Embryonic facial prominence (tissue), 1 donor: ENCODE measurements around the gene PPM1H.
A peak's percentile ranks its signal among the peaks of the same experiment; 100 is the strongest.
"Not testable (repeated sequence)": the region's sequence is repeated elsewhere in the genome, so short reads cannot be mapped to it uniquely, and the experiment has no call there.

ENCODE experiments used
- DNase-seq: peaks from one replicate; pipeline ENCODE4 v3.0.0-alpha.2; 2016; ENCODE audit errors: extremely low spot score

The PPM1H gene

GRCh38 chr12:62908674-62909073, 26.3 kb downstream of the PPM1H start:
- DNase-seq = no peak

DNA sequence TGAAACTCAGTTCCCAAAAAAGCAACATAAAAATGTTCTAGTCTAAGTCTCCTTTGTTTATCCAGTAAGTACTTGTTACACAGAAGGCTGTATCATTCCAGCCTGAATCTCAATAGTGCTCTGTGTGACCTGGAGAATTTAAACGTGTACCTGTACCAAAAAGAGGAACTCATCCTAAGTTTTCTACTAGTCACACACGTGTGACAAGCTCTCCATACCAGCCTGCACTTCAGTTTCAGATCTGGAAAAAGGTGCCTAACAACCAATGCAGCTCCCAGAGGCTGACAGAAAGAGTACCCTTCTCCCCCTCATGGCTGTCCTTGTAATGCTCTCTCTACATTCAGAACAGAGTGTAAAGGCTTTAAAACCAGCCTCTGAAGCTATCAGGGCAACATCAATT, 27.4 kb downstream of the PPM1H start:
- no peak for DNase-seq

DNA sequence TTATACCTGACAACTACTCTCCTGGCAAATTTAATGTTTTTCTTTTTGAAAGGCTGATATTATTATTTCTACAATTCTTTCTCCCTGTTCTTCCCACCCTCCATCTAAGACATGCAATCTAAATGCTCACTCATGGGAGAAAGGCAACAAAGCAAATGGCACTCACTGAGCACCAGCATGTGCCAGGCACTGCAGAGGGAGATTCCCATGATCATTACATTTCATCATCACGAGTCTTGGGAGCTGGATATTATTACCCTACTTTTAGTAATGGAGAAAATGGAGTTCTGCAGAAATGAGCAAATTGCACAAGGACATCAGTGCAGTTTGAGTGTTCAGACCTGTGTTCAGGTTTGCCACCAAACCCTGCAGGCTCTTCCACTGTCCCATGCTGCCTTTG, 27.9 kb downstream of the PPM1H start:
- DNase-seq = no peak

DNA sequence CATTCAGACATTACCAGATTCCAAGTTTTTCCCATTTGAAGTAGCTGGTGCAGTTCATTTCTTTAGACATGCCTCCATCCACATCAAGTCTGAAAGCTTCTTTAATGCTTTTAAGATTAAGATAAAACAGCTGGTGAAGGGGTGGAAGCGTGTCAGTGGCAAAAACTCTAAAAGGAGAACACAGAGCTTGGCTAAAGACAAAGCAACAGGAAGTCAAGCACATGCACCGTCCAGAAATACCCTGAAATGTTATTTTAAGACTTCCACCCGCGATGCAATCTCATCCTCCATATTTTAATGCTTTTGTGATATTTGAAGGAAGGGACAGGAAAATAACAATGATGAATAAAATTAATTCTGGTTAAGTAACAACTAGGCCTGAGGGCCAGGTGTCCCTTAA, 31.8 kb downstream of the PPM1H start:
- no peak for DNase-seq

- DNase-seq = no peak
Measured at GRCh38 chr12:62900686-62901272, 34.2 kb downstream of the PPM1H start.

- no peak for DNase-seq
Measured at GRCh38 chr12:62899568-62900390, 35.2 kb downstream of the PPM1H start.

- DNase-seq = peak; percentile 13
Measured at GRCh38 chr12:62898526-62898925, 36.4 kb downstream of the PPM1H start.

DNA sequence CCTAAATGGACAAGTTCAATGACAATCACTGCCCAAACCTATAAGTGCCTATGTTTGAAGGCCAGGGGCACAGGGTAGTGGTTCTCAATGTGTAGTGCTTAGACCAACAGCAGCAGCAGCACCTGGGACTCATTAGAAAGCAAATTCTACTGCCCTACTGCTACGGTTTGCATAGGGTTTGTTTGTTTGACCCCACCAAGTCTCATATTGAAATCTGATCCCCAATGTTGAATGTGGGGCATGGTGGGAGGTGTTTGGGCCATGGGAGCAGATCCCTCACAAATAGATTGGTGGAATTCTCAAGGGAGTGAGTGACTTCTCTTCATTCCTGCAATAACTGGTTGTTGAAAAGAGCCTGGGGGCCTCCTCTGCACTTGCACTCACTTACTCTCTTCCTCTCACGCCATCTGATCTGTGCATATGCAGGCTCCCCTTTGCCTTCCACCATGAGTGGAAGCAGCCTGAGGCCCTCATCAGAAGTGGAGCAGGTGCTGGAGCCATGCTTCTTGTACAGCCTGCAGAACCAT, 39.5 kb downstream of the PPM1H start:
- DNase-seq = no peak

DNA sequence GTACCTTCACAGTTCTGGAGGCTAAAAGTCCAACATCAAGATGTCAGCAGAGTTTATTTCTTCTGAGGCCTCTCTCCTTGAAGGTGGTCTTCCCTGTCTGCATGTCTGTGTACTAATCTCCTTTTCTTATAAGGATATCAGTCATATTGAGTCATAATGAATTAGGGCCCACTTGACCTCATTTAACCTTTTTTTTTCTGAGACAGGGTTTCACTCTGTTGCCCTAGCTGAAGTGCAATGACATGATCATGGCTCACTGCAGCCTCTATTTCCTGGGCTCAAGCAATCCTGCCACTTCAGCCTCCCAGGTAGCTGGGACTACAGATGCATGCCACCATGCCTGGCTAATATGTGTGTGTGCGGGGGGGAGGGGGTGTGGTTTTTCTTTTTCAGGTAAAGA, 41.7 kb downstream of the PPM1H start:
- no peak for DNase-seq

DNA sequence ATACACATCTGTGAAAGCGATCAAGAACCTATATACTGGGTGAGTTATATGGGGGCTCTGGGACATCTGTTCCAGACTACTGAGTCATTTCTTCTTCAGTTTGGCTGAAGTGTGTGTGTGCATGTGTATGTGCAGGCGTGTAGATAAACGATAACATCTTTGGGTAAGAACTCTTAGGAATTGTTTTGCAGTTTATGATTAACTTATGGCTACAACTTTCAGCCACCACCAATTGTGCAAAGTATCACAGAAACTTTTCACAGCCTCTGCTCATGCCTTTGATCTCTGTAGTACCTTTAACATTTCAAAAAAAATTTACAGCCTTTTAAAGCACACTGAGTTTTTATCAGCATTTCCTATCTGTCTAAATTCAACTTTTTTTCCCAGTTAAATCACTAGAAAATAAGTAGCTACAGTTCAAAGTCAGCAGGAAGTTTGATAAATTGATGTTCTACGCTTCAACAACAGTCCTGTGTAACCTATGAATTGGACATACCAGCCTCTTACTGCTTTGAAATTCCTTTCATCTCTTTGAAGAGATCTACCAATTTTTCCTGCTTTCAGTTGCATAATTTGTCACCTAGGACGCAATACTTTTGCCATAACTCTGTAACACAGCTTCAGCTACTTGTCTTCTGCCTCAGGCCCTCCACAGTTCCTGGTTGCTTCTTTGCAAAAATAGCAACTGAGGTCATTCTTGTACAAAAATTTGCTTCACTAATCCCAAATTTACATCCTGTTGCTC, 43.0 kb downstream of the PPM1H start:
- DNase-seq = no peak

- no peak for DNase-seq
Measured at GRCh38 chr12:62888454-62889110, 46.4 kb downstream of the PPM1H start.

DNA sequence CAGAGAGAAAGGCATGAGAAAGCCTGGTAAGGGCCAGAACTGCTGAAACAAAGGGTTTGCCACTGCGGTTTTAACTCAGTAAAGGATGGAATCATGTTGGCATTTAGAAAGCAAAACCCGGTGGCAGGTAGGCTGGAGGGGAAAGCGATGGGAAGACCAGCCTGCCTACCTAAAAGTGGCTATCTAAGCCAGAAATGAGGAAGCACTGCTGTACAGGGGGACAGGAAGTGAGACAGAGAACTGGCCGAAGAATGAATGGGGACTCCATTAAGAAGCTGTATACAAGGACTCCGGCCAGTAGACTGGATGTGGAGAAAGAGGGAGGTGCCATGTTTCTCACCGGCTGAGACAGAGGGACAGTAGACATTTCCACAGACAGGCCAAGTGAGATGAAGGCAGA, 48.2 kb downstream of the PPM1H start:
- DNase-seq = no peak

DNA sequence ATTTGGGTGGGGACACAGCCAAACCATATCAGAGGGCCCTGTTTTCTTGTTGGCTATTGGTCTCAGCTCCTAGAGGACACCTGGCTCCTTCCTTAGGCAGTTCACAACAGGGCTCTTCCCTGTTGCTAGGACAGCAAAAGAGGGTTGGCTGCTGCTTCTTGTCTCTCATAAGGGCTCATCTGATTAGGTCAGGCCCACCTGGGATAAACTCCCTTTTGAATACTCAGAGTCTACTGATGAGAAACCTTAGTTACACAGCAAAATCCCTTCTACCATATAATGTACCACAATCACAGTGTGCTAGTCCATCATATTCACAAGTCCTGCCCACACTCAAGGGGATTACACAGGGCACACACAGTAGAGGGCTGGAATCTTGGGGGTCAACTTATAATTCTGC, 49.7 kb downstream of the PPM1H start:
- DNase-seq = no peak

GRCh38 chr12:62884832-62885231, 50.1 kb downstream of the PPM1H start:
- not testable (repeated sequence) for DNase-seq

DNA sequence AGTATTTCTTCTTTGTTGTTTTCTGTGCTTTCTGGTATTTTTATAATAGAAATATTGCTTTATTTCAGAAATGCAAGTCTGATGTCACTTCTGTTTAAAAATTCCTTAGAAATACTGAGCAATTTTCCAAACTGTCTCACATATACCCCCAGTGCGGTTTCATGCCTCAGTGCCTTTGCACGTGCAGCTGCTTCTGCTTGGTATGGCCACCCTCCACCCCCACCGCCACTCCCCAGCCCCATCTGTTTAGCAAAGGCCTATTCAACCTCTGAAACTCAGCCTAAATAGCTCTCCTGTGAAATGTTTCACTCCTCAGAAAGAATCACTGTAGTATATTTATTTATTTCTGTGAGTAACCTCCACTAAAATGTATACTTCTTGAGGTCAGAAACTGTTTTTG, 52.3 kb downstream of the PPM1H start:
- DNase-seq = no peak

GRCh38 chr12:62882140-62882539, 52.8 kb downstream of the PPM1H start:
- DNase-seq = no peak

DNA sequence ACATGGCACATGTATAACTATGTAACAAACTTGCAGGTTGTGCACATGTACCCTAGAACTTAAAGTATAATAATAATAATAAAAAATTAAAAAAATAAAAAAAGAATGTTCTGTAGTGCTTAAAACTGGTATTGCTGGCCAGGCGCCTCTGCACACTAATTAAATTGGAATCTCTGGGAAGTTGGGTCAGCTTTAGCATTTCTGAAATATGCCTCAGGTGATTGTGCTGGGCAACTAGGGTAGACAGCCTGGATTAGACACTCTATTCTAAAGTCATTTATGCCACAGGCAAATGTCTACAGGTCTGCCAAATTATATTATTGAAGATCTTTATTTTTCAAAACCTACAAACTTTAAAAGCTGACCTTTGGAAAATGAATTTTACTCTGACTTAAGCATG, 55.3 kb downstream of the PPM1H start:
- no peak for DNase-seq

DNA sequence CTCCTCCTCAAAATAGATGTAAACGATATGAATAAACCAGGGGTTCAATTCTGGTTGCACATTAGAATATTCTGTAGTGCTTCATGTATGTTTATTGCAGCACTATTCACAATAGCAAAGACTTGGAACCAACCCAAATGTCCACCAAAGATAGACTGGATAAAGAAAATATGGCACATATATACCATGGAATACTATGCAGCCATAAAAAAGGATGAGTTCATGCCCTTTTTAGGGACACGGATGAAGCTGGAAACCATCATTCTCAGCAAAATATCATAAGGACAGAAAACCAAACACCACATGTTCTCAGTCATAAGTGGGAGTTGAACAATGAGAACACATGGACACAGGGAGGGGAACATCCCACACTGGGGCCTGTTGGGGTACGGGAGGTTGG, 55.7 kb downstream of the PPM1H start:
- DNase-seq = not testable (repeated sequence)

DNA sequence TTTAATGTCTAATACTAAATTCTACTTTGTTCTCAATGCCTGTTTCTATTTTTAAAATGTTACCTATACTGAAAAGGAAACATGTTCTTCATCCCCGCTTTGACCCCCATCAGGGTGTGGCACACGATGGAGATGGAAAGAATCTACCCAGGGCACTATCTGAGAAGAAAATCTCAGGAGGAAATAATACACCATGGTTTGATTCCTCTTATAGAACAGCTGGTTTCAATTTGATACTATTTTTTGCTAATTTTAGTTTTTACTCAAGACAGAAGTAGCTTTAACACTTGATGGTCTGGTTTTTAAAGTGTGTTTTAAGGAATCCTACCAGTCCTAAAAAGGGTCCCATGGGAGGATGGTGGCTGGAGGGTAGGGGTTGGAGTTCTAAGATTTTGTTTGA, 56.7 kb downstream of the PPM1H start:
- no peak for DNase-seq

GRCh38 chr12:62876938-62877548, 57.9 kb downstream of the PPM1H start:
- no peak for DNase-seq

GRCh38 chr12:62873826-62874448, 61.0 kb downstream of the PPM1H start:
- no peak for DNase-seq
